CD14-positive monocyte (primary cell): ENCODE results near the gene OTULIN. TPM values are rescaled to one million over a fixed set of nuclear protein-coding genes. Genes with fewer than 3 reads are reported as not detected.

ENCODE experiments used
- DNase-seq, 3 donors: peaks; one replicate each; pipeline ENCODE4 v3.0.0-alpha.2; 2011 to 2022
- H2AFZ ChIP-seq: 2 replicates; pipeline ENCODE4 v1.6.0; 2012; ENCODE audit warnings: mild to moderate bottlenecking, low read depth, low read length, inconsistent platforms; ENCODE audit not compliant: insufficient read depth, poor library complexity, severe bottlenecking
- H3K27ac ChIP-seq, 2 donors: 1 replicate in 1 of 2; 2 replicates in 1 of 2; pipeline ENCODE4 v1.5.1; 2012 to 2013; ENCODE audit warnings: low read length in 2 of 2, control low read depth in 1 of 2, inconsistent platforms in 1 of 2, low read depth in 1 of 2, mild to moderate bottlenecking in 1 of 2
- H3K27me3 ChIP-seq, 2 donors: one replicate each; pipeline versions ENCODE4 v1.6.0 to v1.6.1; 2011 to 2013; ENCODE audit warnings: low read length in 2 of 2; ENCODE audit not compliant: control insufficient read depth in 2 of 2, insufficient read depth in 2 of 2
- H3K36me3 ChIP-seq, 2 donors: replicated peaks in 1 of 2; 1 replicate in 1 of 2; 2 replicates in 1 of 2; pipeline versions ENCODE4 v1.5.1 to v1.6.1; 2012 to 2013; ENCODE audit warnings: low read length in 2 of 2, control low read depth in 1 of 2, inconsistent platforms in 1 of 2, mild to moderate bottlenecking in 1 of 2; ENCODE audit not compliant: insufficient read depth in 2 of 2, control insufficient read depth in 1 of 2
- H3K4me1 ChIP-seq, 2 donors: 1 replicate in 1 of 2; 2 replicates in 1 of 2; pipeline versions ENCODE4 v1.5.1 to v1.6.1; 2012 to 2013; ENCODE audit warnings: low read length in 2 of 2, control low read depth in 1 of 2, inconsistent platforms in 1 of 2, mild to moderate bottlenecking in 1 of 2, moderate library complexity in 1 of 2; ENCODE audit not compliant: insufficient read depth in 2 of 2, control insufficient read depth in 1 of 2
- H3K4me2 ChIP-seq: replicated peaks from 2 replicates; pipeline ENCODE3; 2012; ENCODE audit warnings: low read length, moderate library complexity, mild to moderate bottlenecking; ENCODE audit not compliant: poor library complexity, severe bottlenecking; ENCODE audit errors: extremely low read depth
- H3K4me3 ChIP-seq, 3 experiments: fragments of 200-600 bp in 1 of 3; sonication (generic) in 1 of 3; replicated peaks in 1 of 3; 1 replicate in 2 of 3; 2 replicates in 1 of 3; pipeline ENCODE4 v1.5.1; 2011 to 2013; ENCODE audit warnings: low read length in 3 of 3, mild to moderate bottlenecking in 3 of 3, control low read depth in 2 of 3, low read depth in 2 of 3, inconsistent platforms in 1 of 3, moderate library complexity in 1 of 3
- H3K79me2 ChIP-seq: 2 replicates; pipeline ENCODE4 v1.6.0; 2012; ENCODE audit warnings: mild to moderate bottlenecking, control low read depth, inconsistent platforms, low read length, moderate library complexity; ENCODE audit not compliant: insufficient read depth
- H3K9ac ChIP-seq: 2 replicates; pipeline ENCODE4 v1.6.0; 2017; ENCODE audit warnings: low read length, mild to moderate bottlenecking; ENCODE audit not compliant: insufficient read depth, poor library complexity, severe bottlenecking
- H3K9me3 ChIP-seq, 2 donors: replicated peaks in 1 of 2; 1 replicate in 1 of 2; 2 replicates in 1 of 2; pipeline versions ENCODE4 v1.5.1 to v1.6.1; 2012 to 2013; ENCODE audit warnings: low read length in 2 of 2, control low read depth in 1 of 2; ENCODE audit not compliant: control insufficient read depth in 1 of 2, insufficient read depth in 1 of 2
- H4K20me1 ChIP-seq: 2 replicates; pipeline ENCODE4 v1.6.0; 2012; ENCODE audit warnings: mild to moderate bottlenecking, low read length, control low read depth, moderate library complexity; ENCODE audit not compliant: insufficient read depth
- H3K27ac Mint-ChIP-seq, 7 donors: one replicate each; pipeline ENCODE4 v1.8.0; 2020; ENCODE audit warnings: mild to moderate bottlenecking in 7 of 7, mixed read lengths in 7 of 7, moderate library complexity in 6 of 7, inconsistent platforms in 2 of 7
- H3K27me3 Mint-ChIP-seq, 3 donors: one replicate each; pipeline ENCODE4 v1.8.0; 2021 to 2022; ENCODE audit warnings: low read depth in 3 of 3, mild to moderate bottlenecking in 3 of 3, mixed read lengths in 3 of 3, moderate library complexity in 3 of 3, inconsistent platforms in 1 of 3
- H3K36me3 Mint-ChIP-seq, 2 donors: one replicate each; pipeline ENCODE4 v1.8.0; 2020; ENCODE audit warnings: mixed read lengths in 2 of 2, inconsistent platforms in 1 of 2, mild to moderate bottlenecking in 1 of 2
- H3K4me1 Mint-ChIP-seq: one replicate; pipeline ENCODE4 v1.8.0; 2020; ENCODE audit warnings: mild to moderate bottlenecking, mixed read lengths
- H3K4me3 Mint-ChIP-seq, 2 donors: one replicate each; pipeline ENCODE4 v1.8.0; 2020; ENCODE audit warnings: mild to moderate bottlenecking in 2 of 2, mixed read lengths in 2 of 2, moderate library complexity in 1 of 2
- H3K9me3 Mint-ChIP-seq, 7 donors: one replicate each; pipeline ENCODE4 v1.8.0; 2020 to 2022; ENCODE audit warnings: mixed read lengths in 7 of 7, mild to moderate bottlenecking in 6 of 7, moderate library complexity in 6 of 7, inconsistent platforms in 2 of 7
- CTCF ChIP-seq: fragments of 200-600 bp; IDR thresholded peaks from one replicate; pipeline ENCODE4 v1.8.0; 2022; ENCODE audit warnings: antibody characterized with exemption, mild to moderate bottlenecking
- WGBS: methylation state at CpG from one replicate; pipeline ENCODE4 v1.1.5; 2013; ENCODE audit warnings: missing lambda C conversion rate; ENCODE audit not compliant: insufficient coverage; 5-methylcytosine and 5-hydroxymethylcytosine counted together
- intact Hi-C, 2 donors: fragments of 100-400 bp; cut with micrococcal nuclease; formaldehyde crosslinking; loops; one replicate each; pipeline versions ENCODE4 v1.15.0 to v1.15.1; 2023
- polyA plus RNA-seq, 3 donors: library from polyadenylated mRNA; depleted of rRNA in 1 of 3; unstranded in 2 of 3; stranded (reverse) in 1 of 3; fragments of 300-500 nt in 2 of 3; fragments of >200 nt in 1 of 3; fragmentation: Illumina TruSeq in 2 of 3; gene quantifications; 1 replicate in 2 of 3; 2 replicates in 1 of 3; pipeline ENCODE4 v1.2.3, GENCODE V29; 2012 to 2021

OTULIN gene
- polyA plus RNA-seq, 3 donors = 13.7 to 14.2 (median 14.0) TPM

GRCh38 chr5:14617441-14617840 is 47.1 kb upstream of the OTULIN start:
- H3K4me3 ChIP-seq = no peak overlapping the region
- intact Hi-C loops = no loop called here
- no peak overlapping the region for H3K9ac ChIP-seq
- Mint-ChIP-seq H3K4me1 (no peaks in the 10 kb centered on the region), H3K27ac (peak overlapping the region in 5 of 7 donors; percentile 4 to 76 (median 46)), H3K27me3 (no peaks in the 10 kb centered on the region), H3K9me3 (no peaks in the 10 kb centered on the region), H3K4me3 (no peak overlapping the region), H3K36me3 (peaks cover 58 to 88% of the 10 kb centered on the region in 2 donors)
- DNase-seq = no peak
- H3K79me2 ChIP-seq = peaks cover 32% of the 10 kb centered on the region
- peaks cover 78% of the 10 kb centered on the region for H4K20me1 ChIP-seq
- WGBS = no CpG with 5 or more reads among the region's 4 CpGs
- peaks cover 63 to 98% of the 10 kb centered on the region in 2 donors for H3K36me3 ChIP-seq
- H3K4me2 ChIP-seq = no peak overlapping the region
- no peaks in the 10 kb centered on the region for H3K9me3 ChIP-seq
- no peak overlapping the region for H2AFZ ChIP-seq
- TF ChIP-seq CTCF = no peak
- no peaks in the 10 kb centered on the region for H3K27me3 ChIP-seq
- no peaks in the 10 kb centered on the region for H3K4me1 ChIP-seq
- H3K27ac ChIP-seq = peak overlapping the region in 1 of 2 donors; percentile 14

GRCh38 chr5:14627270-14627669 is 37.2 kb upstream of the OTULIN start:
- Histone ChIP-seq H3K36me3 (peaks cover under 1 to 28% of the 10 kb centered on the region in 2 donors), H3K4me2 (no peak overlapping the region), H3K27me3 (no peaks in the 10 kb centered on the region), H3K27ac (no peak overlapping the region), H3K4me3 (no peak overlapping the region), H3K9ac (no peak overlapping the region), H3K9me3 (no peaks in the 10 kb centered on the region), H2AFZ (no peak overlapping the region), H3K4me1 (peaks cover 9 to 14% of the 10 kb centered on the region in 2 donors), H4K20me1 (peaks cover 42% of the 10 kb centered on the region), H3K79me2 (no peaks in the 10 kb centered on the region)
- Mint-ChIP-seq H3K4me1 (peaks cover 11% of the 10 kb centered on the region), H3K27me3 (peaks cover 0 to 1% (median 0%) of the 10 kb centered on the region in 3 donors), H3K4me3 (no peak overlapping the region), H3K36me3 (peaks cover 14 to 18% of the 10 kb centered on the region in 2 donors), H3K27ac (no peak overlapping the region), H3K9me3 (peaks cover 0 to 6% (median 0%) of the 10 kb centered on the region in 7 donors)
- TF ChIP-seq CTCF = no peak
- intact Hi-C loops = no loop called here
- DNase-seq = no peak
